LNCAP (cell line): ENCODE results near the gene SLC24A3.

ENCODE experiments used
- TF ChIP-seq, protein P1 (sequence below): fragments of 450-650 bp; IDR thresholded peaks from 2 replicates; pipeline ENCODE4 v1.5.1; 2017; ENCODE audit warnings: mild to moderate bottlenecking

SLC24A3 gene

DNA sequence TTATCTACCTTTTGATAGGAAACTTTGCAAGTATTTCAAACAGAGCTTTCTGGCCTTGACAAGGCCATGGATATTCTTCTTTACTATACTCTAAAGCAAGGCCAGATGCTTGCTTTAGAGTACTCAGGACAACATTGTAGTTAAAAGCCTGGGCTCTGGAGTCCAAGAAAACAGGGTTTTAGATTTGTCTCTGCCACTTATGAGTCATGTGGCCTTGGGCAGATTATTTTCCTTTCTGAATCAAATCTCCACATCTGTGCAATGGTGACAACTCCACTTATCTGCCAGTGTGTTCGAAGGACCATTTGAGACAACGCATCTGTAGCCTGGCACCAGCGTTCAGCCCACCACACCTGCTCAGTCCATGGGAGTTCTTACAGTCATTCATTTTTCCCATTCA lies 279.7 kb downstream of the SLC24A3 start:
- TF ChIP-seq, protein P1, sequence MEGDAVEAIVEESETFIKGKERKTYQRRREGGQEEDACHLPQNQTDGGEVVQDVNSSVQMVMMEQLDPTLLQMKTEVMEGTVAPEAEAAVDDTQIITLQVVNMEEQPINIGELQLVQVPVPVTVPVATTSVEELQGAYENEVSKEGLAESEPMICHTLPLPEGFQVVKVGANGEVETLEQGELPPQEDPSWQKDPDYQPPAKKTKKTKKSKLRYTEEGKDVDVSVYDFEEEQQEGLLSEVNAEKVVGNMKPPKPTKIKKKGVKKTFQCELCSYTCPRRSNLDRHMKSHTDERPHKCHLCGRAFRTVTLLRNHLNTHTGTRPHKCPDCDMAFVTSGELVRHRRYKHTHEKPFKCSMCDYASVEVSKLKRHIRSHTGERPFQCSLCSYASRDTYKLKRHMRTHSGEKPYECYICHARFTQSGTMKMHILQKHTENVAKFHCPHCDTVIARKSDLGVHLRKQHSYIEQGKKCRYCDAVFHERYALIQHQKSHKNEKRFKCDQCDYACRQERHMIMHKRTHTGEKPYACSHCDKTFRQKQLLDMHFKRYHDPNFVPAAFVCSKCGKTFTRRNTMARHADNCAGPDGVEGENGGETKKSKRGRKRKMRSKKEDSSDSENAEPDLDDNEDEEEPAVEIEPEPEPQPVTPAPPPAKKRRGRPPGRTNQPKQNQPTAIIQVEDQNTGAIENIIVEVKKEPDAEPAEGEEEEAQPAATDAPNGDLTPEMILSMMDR, result no peak

DNA sequence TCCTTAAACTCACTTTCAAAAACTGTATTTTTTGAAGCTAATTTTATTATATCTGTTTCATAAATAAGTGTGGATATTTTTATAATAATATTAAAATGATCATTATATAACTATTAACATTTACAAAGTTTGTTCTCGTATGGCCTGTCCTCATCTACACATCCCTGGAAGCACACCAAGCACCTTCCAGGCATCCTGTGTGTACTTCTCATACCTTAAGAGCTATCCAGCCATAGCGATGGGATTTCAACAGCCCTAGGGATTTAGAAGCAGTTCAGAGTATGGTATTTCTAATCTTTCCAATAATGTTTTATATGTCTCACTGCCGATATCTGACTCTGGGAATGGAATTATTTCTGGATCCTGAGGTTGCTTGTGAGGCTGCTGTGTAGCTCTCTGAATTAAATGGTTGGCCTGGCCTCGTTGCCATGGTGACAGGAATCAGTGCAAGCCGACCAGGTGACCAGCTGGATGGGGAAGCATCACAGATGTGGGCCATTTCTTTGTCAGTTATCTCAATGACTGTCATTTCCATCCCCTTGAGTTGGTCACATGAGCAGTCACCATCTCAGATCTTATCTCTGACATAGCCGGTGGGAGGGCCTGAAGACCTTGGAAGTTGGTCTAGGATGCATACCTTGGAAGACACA lies 280.4 kb downstream of the SLC24A3 start:
- TF ChIP-seq, protein P1, result no peak

DNA sequence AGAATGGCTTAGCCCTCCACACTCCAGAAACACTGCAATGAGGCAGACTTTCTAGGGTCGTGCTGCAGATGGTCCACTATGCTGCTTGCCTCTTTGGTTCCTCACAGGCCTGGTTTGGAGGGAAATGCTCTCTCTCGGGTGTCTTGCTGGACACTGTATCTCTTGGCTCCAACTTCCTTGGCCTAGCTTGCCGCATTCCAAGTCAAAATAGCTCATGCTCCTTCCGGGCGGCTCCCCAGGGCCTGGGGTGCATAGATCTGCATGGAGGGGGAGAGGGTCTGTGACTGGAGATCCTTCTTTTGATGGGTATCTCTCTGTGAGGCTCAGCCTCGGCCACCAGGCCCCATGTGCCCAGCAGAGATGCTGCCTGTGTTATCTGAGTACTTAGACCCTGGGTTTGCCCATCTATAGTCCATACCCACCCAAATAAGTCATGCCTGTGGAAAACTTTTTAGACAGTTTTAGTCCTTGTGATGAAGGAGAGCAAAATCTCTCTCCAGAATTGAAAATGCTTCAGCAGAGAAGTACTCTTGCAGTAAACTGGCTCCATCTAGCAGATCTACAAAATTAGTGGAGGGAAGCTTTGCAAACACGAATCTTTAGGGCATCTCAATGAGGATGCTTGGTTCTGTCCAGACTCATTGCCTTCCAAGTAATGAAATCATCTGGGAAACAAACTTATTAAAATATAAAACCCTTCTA lies 281.5 kb downstream of the SLC24A3 start:
- TF ChIP-seq, protein P1, result no peak

DNA sequence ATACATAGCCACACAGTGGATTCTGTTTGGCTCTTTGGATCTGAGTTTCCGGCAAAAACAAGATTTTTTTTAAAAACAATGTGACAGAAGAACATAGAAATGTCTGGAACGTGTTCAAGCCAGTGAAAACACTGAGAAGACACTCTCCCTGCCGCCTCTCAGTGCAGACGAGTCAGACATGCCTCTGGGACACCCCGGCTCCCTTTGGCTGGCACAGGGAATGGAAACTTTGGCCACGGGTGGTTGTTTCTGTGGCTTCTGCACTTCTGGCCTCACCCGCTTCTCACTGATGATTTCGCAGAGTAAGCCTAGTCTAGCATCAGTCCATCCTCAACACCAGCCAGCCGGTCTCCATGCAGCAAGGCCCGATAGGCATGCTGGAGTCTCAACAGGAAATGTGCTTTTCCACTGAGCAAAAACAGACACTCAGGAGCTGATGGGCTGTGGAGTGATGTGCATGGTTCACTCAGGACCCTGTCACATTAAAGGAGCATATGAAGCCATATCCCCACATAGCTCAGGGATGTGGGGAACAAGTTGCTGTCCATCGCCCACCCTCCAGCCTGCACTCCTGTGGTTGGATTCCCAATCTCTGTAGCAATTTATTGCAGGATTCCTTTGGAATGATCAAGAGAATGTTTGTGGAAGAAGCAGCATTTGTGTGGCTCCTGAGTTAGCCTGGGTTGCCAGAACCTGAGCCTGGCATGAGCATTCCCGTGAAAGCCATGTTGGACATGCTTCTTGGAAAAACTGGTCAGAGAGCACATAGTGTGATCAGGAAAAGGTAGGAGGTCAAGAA lies 283.7 kb downstream of the SLC24A3 start:
- TF ChIP-seq, protein P1, result no peak

DNA sequence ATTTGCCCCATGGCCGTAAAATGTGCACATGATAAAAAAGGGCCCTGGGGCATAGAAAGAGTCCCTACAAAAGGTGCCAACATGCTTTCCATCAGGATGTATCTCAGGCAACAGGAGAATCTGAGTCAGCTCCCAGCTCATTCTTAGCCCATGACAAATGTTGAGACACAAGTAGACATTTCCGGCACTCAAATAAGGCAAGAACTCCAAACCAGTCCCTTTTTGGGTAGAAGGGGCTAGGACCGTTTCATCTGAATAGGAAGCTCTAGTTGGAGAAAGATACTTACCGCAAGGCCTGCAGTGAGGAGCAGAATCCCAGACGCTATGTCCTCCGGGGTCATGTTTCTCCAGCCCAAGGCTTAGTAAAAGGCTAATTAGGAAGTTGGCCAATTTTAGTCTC lies 284.6 kb downstream of the SLC24A3 start:
- TF ChIP-seq, protein P1, result no peak

DNA sequence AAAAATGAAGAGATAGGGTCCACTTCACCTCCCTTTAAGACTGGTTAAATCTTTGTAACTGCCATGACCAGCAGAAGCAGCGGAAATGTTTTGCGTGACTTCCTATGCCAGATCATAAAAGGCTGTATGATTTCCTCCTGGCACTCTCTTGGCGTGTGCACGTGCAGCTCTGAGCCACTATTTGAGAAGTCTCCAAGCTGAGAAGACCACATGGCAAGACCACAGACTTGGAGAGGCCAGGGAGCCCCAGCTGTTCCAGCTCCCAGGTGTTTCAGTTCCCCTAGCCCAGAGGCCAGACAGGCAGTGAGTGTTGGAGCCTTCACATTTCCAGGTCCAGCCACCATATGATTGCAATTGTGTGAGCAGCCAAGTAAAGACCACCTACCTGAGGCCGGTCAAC lies 286.3 kb downstream of the SLC24A3 start:
- TF ChIP-seq, protein P1, result no peak

DNA sequence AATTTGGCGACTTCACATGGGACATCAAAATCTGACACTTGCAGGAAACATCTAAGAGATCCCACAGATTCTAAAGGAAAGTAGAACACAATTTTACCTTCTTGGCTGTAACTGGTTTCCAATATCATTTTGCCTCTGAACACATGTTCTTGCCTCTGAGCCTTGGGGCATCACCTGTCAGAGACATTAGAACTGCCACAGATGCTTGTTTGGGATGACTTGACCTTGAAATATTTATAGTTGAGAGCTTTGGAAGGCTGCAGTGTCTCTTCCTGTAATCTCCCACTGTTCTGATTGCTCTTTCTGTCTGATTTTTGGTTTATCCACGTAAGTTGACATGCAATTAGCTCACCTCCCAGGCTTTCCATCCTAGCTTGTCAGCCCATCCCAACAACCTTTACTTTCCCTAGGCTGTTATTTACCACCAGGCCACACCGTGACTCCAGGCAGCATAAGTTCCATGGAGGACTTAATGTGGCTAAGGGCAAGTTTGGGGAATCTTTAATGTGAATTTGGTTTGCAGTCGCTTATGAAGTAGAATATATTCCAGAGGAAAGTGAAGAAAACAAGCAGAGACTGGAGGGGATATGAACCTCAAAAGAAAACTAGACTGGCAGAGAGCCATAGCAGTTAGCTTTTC lies 289.2 kb downstream of the SLC24A3 start:
- TF ChIP-seq, protein P1, result no peak
